PFSK-1 (cell line): ENCODE measurements around the gene SATB2.

Experiments used
- POLR2AphosphoS5 ChIP-seq: IDR thresholded peaks from 2 replicates; pipeline ENCODE4 v1.6.1; 2012; ENCODE audit warnings: low read depth, mild to moderate bottlenecking, control low read depth, low read length, moderate library complexity
- REST ChIP-seq, 2 experiments: IDR thresholded peaks; 2 replicates each; pipeline versions ENCODE4 v1.6.1 to v1.8.0; 2011 to 2012; ENCODE audit warnings: low read depth in 2 of 2, low read length in 2 of 2, control low read depth in 1 of 2, inconsistent platforms in 1 of 2, mild to moderate bottlenecking in 1 of 2, moderate library complexity in 1 of 2; ENCODE audit not compliant: insufficient read depth in 1 of 2
- TAF1 ChIP-seq: IDR thresholded peaks from 2 replicates; pipeline ENCODE4 v1.6.1; 2012; ENCODE audit warnings: low read length, control low read depth, borderline replicate concordance; ENCODE audit not compliant: insufficient read depth

DNA sequence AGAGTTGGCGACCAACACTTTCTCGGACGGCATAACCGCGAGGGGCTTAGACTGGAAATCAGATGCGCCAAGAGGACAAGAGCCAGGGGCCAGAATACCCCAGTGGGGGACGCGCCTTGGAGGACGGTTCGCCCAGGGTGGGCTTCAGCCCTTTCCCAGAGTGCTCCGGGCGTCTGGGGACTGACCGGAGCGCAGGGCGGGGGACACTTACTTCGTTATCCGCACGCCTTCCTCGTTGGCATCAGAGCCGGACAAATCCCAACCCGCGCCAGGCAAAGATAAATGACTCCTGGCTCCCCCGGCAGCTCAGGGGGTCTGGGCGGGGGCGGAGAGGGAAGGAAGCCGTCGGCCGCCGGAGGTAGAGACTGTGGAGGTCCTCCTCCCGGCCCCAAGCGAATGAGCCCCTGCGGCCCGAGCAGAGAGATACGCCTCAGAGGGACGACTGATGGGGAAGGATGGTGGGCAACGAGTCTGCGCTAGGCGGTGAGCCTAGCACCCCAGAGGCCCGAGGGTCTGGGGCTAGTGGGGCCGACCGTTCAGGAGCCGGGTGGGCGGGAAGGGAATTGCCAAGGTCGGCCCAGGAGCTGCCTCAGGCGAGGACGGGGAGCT lies 4.7 kb upstream of the SATB2 start:
- TF ChIP-seq TAF1 (no peak), REST (IDR thresholded peaks at IDR 0.05; ENCODE audit: insufficient read depth in 1 of 2, low read depth in 2 of 2, low read length in 2 of 2) (no peak), POLR2AphosphoS5 (no peak)
